HPDE6-E6E7 (cell line): ENCODE results near the gene DES.
A peak's percentile ranks its signal among the peaks of the same experiment; 100 is the strongest.

Experiments used
- DNase-seq: peaks from one replicate; pipeline ENCODE4 v3.0.0; 2011; ENCODE audit warnings: missing footprints; ENCODE audit errors: extremely low spot score

The DES gene

GRCh38 chr2:219453671-219454590 is 35.8 kb downstream of the DES start:
- DNase-seq, result no peak

GRCh38 chr2:219455581-219455980 is 37.4 kb downstream of the DES start:
- DNase-seq, result no peak

- peak; percentile 63 for DNase-seq
Observed at GRCh38 chr2:219457784-219458369, 39.7 kb downstream of the DES start.

- no peak for DNase-seq
Observed at GRCh38 chr2:219458996-219459395, 40.8 kb downstream of the DES start.

GRCh38 chr2:219459460-219460311 is 41.5 kb downstream of the DES start:
- peak; percentile 63 for DNase-seq

GRCh38 chr2:219460424-219460926 is 42.3 kb downstream of the DES start:
- DNase-seq, result no peak

GRCh38 chr2:219461047-219461514 is 42.9 kb downstream of the DES start:
- no peak for DNase-seq

- no peak for DNase-seq
Observed at GRCh38 chr2:219461669-219462068, 43.5 kb downstream of the DES start.

GRCh38 chr2:219462349-219462748 is 44.2 kb downstream of the DES start:
- DNase-seq, result no peak

- DNase-seq, result no peak
Observed at GRCh38 chr2:219464286-219465032, 46.3 kb downstream of the DES start.

- no peak for DNase-seq
Observed at GRCh38 chr2:219465659-219466561, 47.7 kb downstream of the DES start.

- DNase-seq, result no peak
Observed at GRCh38 chr2:219466816-219467735, 48.9 kb downstream of the DES start.

- no peak for DNase-seq
Observed at GRCh38 chr2:219467736-219468075, 49.5 kb downstream of the DES start.

GRCh38 chr2:219468410-219469185 is 50.4 kb downstream of the DES start:
- no peak for DNase-seq

GRCh38 chr2:219469186-219469724 is 51.1 kb downstream of the DES start:
- DNase-seq, result peak; percentile 82

GRCh38 chr2:219470429-219470828 is 52.3 kb downstream of the DES start:
- DNase-seq, result no peak

GRCh38 chr2:219471476-219472371 is 53.5 kb downstream of the DES start:
- no peak for DNase-seq
